SU-DHL-6 (cell line): ENCODE data around the gene CATSPERE.

Experiments
- H2AFZ ChIP-seq: fragments of 200-600 bp; sonication (generic); 2 replicates; pipeline ENCODE4 v1.6.1; 2014; ENCODE audit warnings: low read depth, mild to moderate bottlenecking, moderate library complexity, mixed read lengths, antibody characterized with exemption, low read length; ENCODE audit not compliant: severe bottlenecking
- H3F3A ChIP-seq: fragments of 200-600 bp; shearing (Covaris generic); 2 replicates; pipeline ENCODE4 v1.6.0; 2016; ENCODE audit warnings: antibody characterized with exemption, mild to moderate bottlenecking; ENCODE audit not compliant: insufficient read depth
- H3K27ac ChIP-seq: fragments of 200-600 bp; sonication (generic); 2 replicates; pipeline ENCODE4 v1.5.1; 2016; ENCODE audit warnings: low read depth, mild to moderate bottlenecking, low read length, moderate library complexity, mixed read lengths
- H3K27me3 ChIP-seq: fragments of 200-600 bp; sonication (generic), shearing (Covaris generic); 2 replicates; pipeline ENCODE4 v1.6.0; 2014; ENCODE audit warnings: mild to moderate bottlenecking, low read length
- H3K36me3 ChIP-seq: fragments of 200-600 bp; sonication (generic); 2 replicates; pipeline ENCODE4 v1.6.1; 2014; ENCODE audit warnings: mild to moderate bottlenecking, low read length, mixed read lengths
- H3K4me2 ChIP-seq: fragments of 300-600, 200-600 bp; shearing (Covaris generic), sonication (generic); 2 replicates; pipeline ENCODE4 v1.6.0; 2014; ENCODE audit warnings: low read length, low read depth, mild to moderate bottlenecking; ENCODE audit not compliant: poor library complexity, severe bottlenecking
- H3K4me3 ChIP-seq: fragments of 200-600 bp; sonication (generic); 2 replicates; pipeline ENCODE4 v1.5.1; 2014; ENCODE audit warnings: antibody characterized with exemption, low read length, mild to moderate bottlenecking, mixed read lengths; ENCODE audit not compliant: insufficient read depth, poor library complexity, severe bottlenecking
- H3K79me2 ChIP-seq: fragments of 200-600 bp; sonication (generic); 2 replicates; pipeline ENCODE4 v1.6.1; 2014; ENCODE audit warnings: mild to moderate bottlenecking, low read length, moderate library complexity; ENCODE audit not compliant: insufficient read depth
- H3K9ac ChIP-seq: fragments of 200-600 bp; sonication (generic); 2 replicates; pipeline ENCODE4 v1.7.0; 2014; ENCODE audit warnings: mild to moderate bottlenecking, low read length
- H3K9me2 ChIP-seq: fragments of 200-600 bp; sonication (generic); replicated peaks from 2 replicates; pipeline ENCODE4 v1.6.1; 2014; ENCODE audit warnings: low read length; ENCODE audit not compliant: insufficient read depth
- H3K9me3 ChIP-seq: fragments of 200-600 bp; sonication (generic); 2 replicates; pipeline ENCODE4 v1.6.1; 2014; ENCODE audit warnings: low read length, mixed read lengths; ENCODE audit not compliant: insufficient read depth
- H4K20me1 ChIP-seq: fragments of 200-600 bp; sonication (generic); 2 replicates; pipeline ENCODE4 v1.6.1; 2014; ENCODE audit warnings: low read depth, mild to moderate bottlenecking, antibody characterized with exemption, low read length, moderate library complexity, mixed read lengths
- EZH2phosphoT487 ChIP-seq: fragments of 200-600 bp; sonication (generic), shearing (Covaris generic); conservative IDR thresholded peaks from 2 replicates; pipeline ENCODE4 v1.6.1; 2018; ENCODE audit warnings: mild to moderate bottlenecking, antibody characterized with exemption, low read length, moderate library complexity, mixed read lengths
- TF ChIP-seq, protein P1 (sequence below): fragments of 200-600 bp; sonication (generic); IDR thresholded peaks from one replicate; pipeline ENCODE4 v1.5.1; 2017; ENCODE audit warnings: antibody characterized with exemption, mild to moderate bottlenecking, low read length, moderate library complexity; ENCODE audit not compliant: insufficient read depth, poor library complexity, severe bottlenecking

CATSPERE gene

DNA sequence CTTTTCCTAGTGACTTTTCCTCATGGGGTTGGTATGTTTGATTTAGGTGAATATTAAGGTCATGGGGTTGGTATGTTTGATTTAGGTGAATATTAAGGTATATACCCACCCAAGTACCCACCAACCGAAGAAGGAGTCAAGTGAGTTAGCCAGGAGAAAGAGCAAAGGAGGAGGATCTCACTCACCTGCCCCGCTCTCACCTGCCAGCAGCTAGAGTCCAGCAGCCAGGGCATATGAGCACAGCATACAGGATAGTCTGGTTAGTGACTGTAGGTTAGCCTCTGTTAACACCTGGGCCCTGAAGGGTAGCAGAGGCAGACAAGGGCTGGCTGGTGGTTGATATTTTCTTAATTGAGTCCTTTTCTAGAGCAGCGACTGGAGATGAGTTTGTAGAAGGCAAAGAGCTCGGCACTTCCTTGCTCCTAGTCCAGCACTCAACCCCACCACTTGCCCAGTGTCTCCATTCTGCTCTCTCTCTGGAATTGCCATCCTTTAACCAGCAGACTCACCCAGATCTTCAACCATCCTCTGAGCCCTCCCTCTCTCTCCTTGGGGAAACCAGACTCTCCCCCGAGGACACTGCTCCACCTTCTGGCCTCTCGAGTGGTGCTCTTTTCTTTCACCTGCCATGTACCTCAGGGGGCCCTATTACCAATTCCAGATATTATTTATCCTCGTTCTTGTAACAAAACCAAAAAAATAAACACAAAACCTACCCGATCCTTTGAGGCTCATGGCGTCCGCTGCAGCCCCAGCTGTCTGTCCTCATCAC, 175.6 kb downstream of the CATSPERE start:
- Histone ChIP-seq H3K9ac (no peak overlapping the region), H3K36me3 (no peaks in the 10 kb centered on the region), H3K4me2 (no peak overlapping the region), H3K9me2 (no peaks in the 10 kb centered on the region), H4K20me1 (no peaks in the 10 kb centered on the region), H3K79me2 (no peaks in the 10 kb centered on the region), H3K27me3 (no peaks in the 10 kb centered on the region), H2AFZ (no peak overlapping the region), H3F3A (no peaks in the 10 kb centered on the region), H3K27ac (no peak overlapping the region), H3K4me3 (no peak overlapping the region), H3K9me3 (no peaks in the 10 kb centered on the region)
- TF ChIP-seq, protein P1, sequence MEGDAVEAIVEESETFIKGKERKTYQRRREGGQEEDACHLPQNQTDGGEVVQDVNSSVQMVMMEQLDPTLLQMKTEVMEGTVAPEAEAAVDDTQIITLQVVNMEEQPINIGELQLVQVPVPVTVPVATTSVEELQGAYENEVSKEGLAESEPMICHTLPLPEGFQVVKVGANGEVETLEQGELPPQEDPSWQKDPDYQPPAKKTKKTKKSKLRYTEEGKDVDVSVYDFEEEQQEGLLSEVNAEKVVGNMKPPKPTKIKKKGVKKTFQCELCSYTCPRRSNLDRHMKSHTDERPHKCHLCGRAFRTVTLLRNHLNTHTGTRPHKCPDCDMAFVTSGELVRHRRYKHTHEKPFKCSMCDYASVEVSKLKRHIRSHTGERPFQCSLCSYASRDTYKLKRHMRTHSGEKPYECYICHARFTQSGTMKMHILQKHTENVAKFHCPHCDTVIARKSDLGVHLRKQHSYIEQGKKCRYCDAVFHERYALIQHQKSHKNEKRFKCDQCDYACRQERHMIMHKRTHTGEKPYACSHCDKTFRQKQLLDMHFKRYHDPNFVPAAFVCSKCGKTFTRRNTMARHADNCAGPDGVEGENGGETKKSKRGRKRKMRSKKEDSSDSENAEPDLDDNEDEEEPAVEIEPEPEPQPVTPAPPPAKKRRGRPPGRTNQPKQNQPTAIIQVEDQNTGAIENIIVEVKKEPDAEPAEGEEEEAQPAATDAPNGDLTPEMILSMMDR: no peak
- TF ChIP-seq EZH2phosphoT487: no peak

DNA sequence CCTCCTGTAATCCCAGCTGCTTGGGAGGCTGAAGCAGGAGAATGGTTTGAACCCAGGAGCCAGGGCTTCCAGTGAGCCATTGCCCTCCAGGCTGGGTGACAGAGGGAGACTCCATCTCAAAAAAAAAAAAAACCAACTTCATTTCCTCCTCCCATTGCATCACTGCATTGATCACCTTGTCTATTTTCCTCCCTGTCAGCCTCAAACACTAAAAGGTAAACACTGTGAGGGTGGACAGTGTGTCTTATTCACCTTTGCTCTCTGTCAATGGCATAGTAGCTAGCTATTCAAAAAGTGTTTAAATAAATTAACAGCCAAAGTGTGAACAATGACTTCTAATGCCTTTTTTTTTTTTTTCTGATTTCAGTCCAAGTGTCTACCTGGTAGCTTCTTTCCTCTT, 178.5 kb downstream of the CATSPERE start:
- Histone ChIP-seq H3K9me3 (no peaks in the 10 kb centered on the region), H3F3A (no peaks in the 10 kb centered on the region), H2AFZ (no peak overlapping the region), H3K79me2 (no peaks in the 10 kb centered on the region), H4K20me1 (no peaks in the 10 kb centered on the region), H3K4me3 (no peak overlapping the region), H3K27ac (no peak overlapping the region), H3K36me3 (no peaks in the 10 kb centered on the region), H3K4me2 (no peak overlapping the region), H3K27me3 (no peaks in the 10 kb centered on the region), H3K9me2 (no peaks in the 10 kb centered on the region), H3K9ac (no peak overlapping the region)
- TF ChIP-seq EZH2phosphoT487: no peak
- TF ChIP-seq, protein P1: no peak

DNA sequence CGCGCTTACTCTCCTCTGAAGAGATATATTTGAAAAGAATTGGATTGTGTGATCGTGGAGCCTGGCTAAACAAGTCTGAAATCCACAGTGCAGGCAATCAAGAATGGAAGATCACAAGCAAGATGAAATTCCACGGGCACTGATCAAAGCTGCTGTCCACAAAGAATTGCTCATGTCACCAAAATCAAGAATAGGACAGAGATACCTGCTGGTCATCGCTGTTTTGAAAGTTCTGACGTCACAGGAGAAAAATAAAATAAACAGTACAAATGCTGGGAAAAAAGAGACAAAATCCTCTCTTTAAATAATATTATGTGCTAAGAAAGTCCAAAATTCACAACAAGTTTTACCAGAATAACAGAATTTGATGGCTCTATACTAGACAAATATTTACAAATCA, 179.8 kb downstream of the CATSPERE start:
- Histone ChIP-seq H2AFZ (no peak overlapping the region), H3F3A (no peaks in the 10 kb centered on the region), H4K20me1 (no peaks in the 10 kb centered on the region), H3K9ac (no peak overlapping the region), H3K9me3 (no peaks in the 10 kb centered on the region), H3K9me2 (no peaks in the 10 kb centered on the region), H3K4me3 (no peak overlapping the region), H3K36me3 (no peaks in the 10 kb centered on the region), H3K79me2 (no peaks in the 10 kb centered on the region), H3K27ac (no peak overlapping the region), H3K27me3 (no peaks in the 10 kb centered on the region), H3K4me2 (no peak overlapping the region)
- TF ChIP-seq, protein P1: no peak
- no peak for TF ChIP-seq EZH2phosphoT487
